Ishikawa (cell line): ENCODE results near the gene DOCK6.

ENCODE experiments used
- CEBPB ChIP-seq: IDR thresholded peaks from 2 replicates; pipeline ENCODE4 v1.6.1; 2012
- CREB1 ChIP-seq: IDR thresholded peaks from 2 replicates; pipeline ENCODE4 v1.6.1; 2012; ENCODE audit warnings: low read depth
- EGR1 ChIP-seq: IDR thresholded peaks from 2 replicates; pipeline ENCODE4 v1.6.1; 2012
- EP300 ChIP-seq: IDR thresholded peaks from 2 replicates; pipeline ENCODE4 v1.6.1; 2012; ENCODE audit warnings: borderline replicate concordance
- FOXM1 ChIP-seq: IDR thresholded peaks from 2 replicates; pipeline ENCODE4 v1.6.1; 2012; ENCODE audit warnings: low read depth, borderline replicate concordance
- MAX ChIP-seq: IDR thresholded peaks from 2 replicates; pipeline ENCODE4 v1.6.1; 2012
- NFIC ChIP-seq: IDR thresholded peaks from 2 replicates; pipeline ENCODE4 v1.6.1; 2012
- RAD21 ChIP-seq: IDR thresholded peaks from 2 replicates; pipeline ENCODE4 v1.6.1; 2012; ENCODE audit warnings: low read depth
- REST ChIP-seq: IDR thresholded peaks from 2 replicates; pipeline ENCODE4 v1.6.1; 2012; ENCODE audit warnings: low read depth, mild to moderate bottlenecking
- TAF1 ChIP-seq: IDR thresholded peaks from 2 replicates; pipeline ENCODE4 v1.6.1; 2012; ENCODE audit warnings: low read depth, mild to moderate bottlenecking
- TCF12 ChIP-seq: IDR thresholded peaks from 2 replicates; pipeline ENCODE4 v1.6.1; 2012; ENCODE audit warnings: low read depth
- TEAD4 ChIP-seq: IDR thresholded peaks from 2 replicates; pipeline ENCODE4 v1.6.1; 2012
- USF1 ChIP-seq: IDR thresholded peaks from 2 replicates; pipeline ENCODE4 v1.6.1; 2012
- YY1 ChIP-seq: IDR thresholded peaks from 2 replicates; pipeline ENCODE4 v1.6.1; 2012; ENCODE audit warnings: low read depth
- ZBTB7A ChIP-seq: IDR thresholded peaks from 2 replicates; pipeline ENCODE4 v1.6.1; 2012; ENCODE audit warnings: low read depth

The DOCK6 gene

GRCh38 chr19:11166281-11167142 is 95.8 kb downstream of the DOCK6 start:
- TF ChIP-seq RAD21 (no peak), NFIC (no peak), USF1 (no peak), CREB1 (no peak), REST (no peak)

- TF ChIP-seq ZBTB7A (no peak), REST (no peak)
These were observed 96.8 kb downstream of the DOCK6 start for GRCh38 chr19:11165486-11166030.

GRCh38 chr19:11164879-11165406 is 97.4 kb downstream of the DOCK6 start:
- TF ChIP-seq EP300 (no peak), CREB1 (no peak), TEAD4 (no peak), ZBTB7A (no peak), CEBPB (no peak), REST (no peak), USF1 (no peak), NFIC (no peak)

- TF ChIP-seq EP300 (no peak), MAX (no peak), USF1 (no peak), NFIC (no peak)
These were observed 98.0 kb downstream of the DOCK6 start for GRCh38 chr19:11164296-11164695.

GRCh38 chr19:11159598-11160439 is 102.5 kb downstream of the DOCK6 start:
- no peak for TF ChIP-seq TEAD4
- TF ChIP-seq RAD21, result no peak
- TF ChIP-seq REST, result no peak
- no peak for TF ChIP-seq TAF1
- TF ChIP-seq EGR1, result no peak
- no peak for TF ChIP-seq FOXM1
- no peak for TF ChIP-seq EP300
- no peak for TF ChIP-seq NFIC
- TF ChIP-seq USF1, result no peak
- no peak for TF ChIP-seq CEBPB
- no peak for TF ChIP-seq TCF12
- TF ChIP-seq MAX, result no peak
- no peak for TF ChIP-seq YY1
- no peak for TF ChIP-seq CREB1
- no peak for TF ChIP-seq ZBTB7A
